ENCODE data around the gene EPB41L4A.

- TF ChIP-seq POLR2A (IDR thresholded peaks at IDR 0.05; ENCODE audit: low read length) = no peak
- TF ChIP-seq GATA1 (IDR thresholded peaks at IDR 0.05; ENCODE audit: low read depth, low read length) = no peak
Observed at GRCh38 chr5:112312295-112313275, 106.5 kb downstream of the EPB41L4A start.
